LoVo (cell line): ENCODE measurements around the gene CLDN4.
"Not testable (repeated sequence)": the region's sequence is repeated elsewhere in the genome, so short reads cannot be mapped to it uniquely, and the experiment has no call there.

ENCODE experiments used
- DNase-seq: peaks from one replicate; pipeline ENCODE4 v3.0.0-alpha.2; 2016; ENCODE audit warnings: low spot score

CLDN4 gene, protein sequence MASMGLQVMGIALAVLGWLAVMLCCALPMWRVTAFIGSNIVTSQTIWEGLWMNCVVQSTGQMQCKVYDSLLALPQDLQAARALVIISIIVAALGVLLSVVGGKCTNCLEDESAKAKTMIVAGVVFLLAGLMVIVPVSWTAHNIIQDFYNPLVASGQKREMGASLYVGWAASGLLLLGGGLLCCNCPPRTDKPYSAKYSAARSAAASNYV

DNA sequence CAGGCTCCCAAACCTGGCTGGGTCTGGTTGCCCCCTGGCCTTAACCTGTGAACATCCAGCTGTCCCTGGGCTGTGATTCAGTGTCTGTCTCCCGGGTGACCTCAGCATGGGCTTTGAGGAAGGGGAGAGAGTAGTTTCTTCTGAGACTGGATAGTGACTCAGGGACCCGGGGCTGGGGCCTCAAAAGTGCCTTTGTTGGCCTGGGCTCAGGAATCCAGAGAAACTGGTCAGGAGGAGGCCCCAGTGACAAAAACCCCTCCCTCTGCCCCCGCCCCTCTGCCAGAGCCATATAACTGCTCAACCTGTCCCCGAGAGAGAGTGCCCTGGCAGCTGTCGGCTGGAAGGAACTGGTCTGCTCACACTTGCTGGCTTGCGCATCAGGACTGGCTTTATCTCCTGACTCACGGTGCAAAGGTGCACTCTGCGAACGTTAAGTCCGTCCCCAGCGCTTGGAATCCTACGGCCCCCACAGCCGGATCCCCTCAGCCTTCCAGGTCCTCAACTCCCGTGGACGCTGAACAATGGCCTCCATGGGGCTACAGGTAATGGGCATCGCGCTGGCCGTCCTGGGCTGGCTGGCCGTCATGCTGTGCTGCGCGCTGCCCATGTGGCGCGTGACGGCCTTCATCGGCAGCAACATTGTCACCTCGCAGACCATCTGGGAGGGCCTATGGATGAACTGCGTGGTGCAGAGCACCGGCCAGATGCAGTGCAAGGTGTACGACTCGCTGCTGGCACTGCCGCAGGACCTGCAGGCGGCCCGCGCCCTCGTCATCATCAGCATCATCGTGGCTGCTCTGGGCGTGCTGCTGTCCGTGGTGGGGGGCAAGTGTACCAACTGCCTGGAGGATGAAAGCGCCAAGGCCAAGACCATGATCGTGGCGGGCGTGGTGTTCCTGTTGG, at the start of gene CLDN4:
Gene CLDN4 (plus strand): TSS at position 316 of the 903 bp plus-strand sequence. CDS start 206 bp downstream, at position 522.
- DNase-seq = peak; percentile 98

DNA sequence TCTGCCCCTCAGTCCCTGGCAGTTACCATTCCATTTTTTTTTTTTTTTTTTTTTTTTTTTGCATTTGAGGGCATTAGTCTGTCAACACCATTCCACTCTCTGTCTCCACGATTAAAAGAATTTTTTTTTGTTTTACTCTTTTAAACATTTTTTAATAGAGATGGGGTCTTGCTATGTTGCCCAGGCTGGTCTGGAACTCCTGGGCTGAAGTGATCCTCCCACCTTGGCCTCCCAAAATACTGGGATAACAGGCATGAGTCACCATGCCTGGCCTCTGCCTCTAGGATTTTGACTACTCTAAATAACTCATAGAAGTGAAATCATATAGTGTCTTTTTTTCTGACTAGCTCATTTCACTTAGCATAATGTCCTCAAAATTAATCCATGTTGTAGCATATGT, 44.2 kb upstream of the CLDN4 start:
- no peak for DNase-seq

DNA sequence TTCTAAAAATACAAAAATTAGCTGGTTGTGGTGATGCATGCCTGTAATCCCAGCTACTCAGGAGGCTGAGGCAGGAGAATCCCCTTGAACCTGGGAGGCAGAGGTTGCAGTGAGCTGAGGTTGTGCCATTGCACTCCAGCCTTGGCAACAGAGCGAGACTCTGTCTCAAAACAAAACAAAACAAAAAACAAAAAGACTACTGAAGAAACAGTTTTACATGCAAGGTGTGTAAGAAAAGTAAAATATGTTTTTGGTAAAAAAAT, 43.1 kb upstream of the CLDN4 start:
- not testable (repeated sequence) for DNase-seq

DNA sequence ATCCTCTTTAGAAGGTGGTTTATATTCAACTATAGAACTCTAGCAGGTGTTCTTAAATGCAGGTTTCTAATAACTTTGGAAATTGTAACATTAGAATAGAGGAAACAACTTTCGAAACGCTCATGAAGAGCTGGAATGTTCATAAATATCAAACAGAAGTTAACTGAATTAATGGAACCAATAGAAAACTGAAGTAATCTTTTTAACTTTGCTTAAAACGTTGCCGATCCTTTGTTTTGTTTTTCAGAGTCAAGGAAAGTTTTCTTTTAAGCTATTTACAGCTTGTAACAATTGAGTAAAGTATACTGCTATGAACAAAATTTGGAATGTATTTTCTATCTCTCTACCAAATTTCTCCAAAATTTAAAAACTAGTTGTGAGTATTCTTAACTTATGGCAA, 41.7 kb upstream of the CLDN4 start:
- no peak for DNase-seq

DNA sequence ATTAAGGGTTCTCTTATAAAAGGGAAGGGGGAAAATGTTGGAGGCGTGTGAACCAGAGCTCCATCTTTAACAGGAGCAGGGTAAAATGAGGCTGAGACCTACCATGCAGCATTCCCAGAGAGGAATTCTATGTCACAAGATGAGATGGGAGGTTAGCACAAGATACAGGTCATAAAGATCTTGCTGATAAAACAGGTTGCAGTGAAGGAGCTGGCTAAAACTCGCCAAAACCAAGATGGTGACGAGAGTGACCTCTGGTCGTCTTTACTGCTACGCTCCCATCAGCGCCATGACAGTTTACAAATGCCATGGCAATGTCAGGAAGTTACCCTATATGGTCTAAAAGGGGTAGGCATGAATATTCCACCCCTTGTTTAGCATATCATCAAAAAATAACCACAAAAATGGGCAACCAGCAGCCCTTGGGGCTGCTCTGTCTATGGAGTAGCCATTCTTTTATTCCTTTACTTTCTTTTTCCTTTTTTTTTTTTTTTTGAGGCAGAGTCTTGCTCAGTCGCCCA, 39.6 kb upstream of the CLDN4 start:
- not testable (repeated sequence) for DNase-seq

DNA sequence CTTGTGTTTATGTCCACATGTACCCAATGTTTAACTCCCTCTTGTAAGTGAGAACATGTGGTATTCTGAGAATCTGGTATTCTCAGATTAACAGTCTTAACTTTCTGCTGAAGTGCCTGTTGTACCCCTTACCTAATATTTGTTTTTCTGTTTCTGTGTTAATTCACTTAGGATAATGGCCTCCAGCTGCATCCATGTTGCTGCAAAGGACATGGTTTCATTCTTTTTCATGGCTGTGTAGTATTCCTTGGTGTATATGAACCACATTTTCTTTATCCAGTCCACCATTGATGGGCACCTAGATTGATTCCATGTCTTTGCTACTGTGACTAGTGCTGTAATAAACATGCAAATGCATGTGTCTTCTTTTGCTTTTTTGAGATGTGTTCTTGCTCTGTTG, 35.6 kb upstream of the CLDN4 start:
- not testable (repeated sequence) for DNase-seq

DNA sequence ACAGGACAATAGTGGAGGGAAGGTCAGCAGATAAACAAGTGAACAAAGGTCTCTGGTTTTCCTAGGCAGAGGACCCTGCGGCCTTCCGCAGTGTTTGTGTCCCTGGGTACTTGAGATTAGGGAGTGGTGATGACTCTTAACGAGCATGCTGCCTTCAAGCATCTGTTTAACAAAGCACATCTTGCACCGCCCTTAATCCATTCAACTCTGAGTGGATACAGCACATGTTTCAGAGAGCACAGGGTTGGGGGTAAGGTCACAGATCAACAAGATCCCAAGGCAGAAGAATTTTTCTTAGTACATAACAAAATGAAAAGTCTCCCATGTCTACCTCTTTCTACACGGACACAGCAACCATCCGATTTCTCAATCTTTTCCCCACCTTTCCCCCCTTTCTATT, 34.1 kb upstream of the CLDN4 start:
- DNase-seq = not testable (repeated sequence)

DNA sequence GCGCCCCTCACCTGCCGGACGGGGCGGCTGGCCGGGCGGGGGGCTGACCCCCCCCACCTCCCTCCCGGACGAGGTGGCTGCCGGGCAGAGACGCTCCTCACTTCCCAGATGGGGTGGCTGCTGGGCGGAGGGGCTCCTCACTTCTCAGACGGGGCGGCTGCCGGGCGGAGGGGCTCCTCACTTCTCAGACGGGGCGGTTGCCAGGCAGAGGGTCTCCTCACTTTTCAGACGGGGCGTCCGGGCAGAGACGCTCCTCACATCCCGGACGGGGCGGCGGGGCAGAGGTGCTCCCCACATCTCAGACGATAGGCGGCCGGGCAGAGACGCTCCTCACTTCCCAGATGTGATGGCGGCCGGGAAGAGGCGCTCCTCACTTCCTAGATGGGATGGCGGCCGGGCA, 33.6 kb upstream of the CLDN4 start:
- not testable (repeated sequence) for DNase-seq

DNA sequence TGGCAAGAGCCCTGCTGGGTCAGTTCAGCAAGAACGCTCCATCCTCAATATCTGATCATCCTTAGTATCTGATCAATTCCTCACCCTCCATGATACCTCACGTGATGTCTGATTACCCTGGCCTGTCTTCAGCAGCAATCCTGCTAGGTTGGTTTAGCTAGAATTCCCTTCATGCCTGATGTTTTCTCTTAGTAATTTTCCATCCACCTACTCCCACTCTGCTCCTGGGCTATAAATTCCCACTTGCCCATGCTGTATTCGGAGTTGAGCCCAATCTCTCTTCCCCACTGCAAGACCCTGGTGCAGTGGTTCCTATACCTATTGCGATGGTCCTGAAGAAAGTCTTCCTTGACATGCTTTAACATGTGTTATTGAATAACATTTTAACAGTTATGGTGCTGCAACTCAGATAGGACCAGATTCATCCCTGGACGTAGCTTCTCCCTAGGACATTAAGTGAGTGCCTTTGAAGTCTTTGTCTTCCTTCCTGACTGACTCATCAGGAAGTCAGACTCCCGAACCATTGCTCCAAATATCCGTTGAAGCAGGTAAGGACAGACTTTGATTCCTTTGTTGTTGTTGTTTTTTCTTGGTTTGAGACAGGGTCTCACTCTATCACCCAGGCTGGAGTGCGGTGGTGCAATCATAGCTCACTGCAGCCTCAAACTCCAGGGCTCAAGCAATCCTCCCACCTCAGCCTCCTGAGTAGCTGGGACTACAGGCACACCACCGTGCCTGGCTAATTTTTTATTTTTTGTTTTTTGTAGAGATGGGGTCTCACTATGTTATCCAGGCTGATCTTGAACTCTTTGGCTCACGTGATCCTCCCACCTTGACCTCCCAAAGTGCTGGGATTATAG, 31.3 kb upstream of the CLDN4 start:
- peak; percentile 66 for DNase-seq

DNA sequence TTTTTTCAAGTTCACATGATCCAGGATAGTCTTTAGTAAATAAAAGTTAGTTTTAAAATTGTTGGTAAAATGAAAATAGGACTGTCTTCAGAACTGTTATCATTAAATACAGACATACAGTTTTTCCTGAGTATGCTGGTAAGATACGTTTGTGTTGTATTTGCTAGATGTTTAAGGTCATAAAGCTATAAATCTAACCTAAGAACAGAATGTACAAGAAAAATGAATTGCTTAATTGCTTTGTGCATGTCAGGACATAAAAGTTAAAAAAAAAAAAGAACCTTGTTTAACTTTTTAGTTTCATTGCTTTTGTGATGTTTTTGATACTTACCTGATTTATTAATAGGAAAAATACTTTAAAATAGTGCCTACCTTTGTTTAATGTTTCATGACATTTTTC, 29.2 kb upstream of the CLDN4 start:
- no peak for DNase-seq

DNA sequence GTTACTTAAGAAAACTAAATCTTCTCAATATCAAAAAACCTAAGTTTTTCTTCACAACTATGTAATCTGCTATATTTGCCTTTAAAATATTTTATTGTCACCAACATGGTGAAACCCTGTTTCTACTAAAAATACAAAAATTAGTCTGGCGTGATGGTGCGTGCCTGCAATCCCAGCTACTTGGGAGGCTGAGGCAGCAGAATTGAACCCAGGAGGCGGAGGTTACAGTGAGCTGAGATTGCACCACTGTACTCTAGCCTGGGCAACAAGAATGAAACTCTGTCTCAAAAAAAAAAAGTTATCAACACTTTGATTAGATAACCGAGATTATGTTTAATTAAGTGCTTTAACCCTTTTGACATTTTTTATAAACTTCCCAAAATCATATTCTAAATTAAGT, 28.3 kb upstream of the CLDN4 start:
- no peak for DNase-seq

DNA sequence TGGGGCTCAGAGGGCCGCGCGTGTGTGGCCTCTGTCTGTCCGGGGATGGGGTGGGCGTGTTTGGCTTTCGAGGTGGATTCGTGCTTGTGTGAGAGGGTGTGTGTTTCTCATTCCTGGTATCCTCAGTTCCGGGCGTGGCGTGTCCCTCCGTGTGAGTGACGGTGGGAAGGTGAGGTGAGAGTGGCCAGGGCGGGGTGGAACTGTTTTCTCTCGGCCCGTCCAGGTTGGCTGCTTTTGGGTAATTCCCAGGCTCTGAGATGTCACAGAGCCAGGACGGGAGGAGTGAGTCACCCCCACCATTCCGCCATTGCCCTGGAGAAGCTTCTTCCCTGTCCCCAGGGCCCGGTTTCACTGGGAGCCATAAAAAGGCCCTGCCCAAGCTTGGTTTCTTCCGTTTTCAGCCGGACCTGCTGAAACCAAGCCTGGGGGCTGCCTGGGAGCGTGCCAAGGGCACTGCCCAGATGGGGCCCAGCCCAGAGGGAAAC, 21.3 kb upstream of the CLDN4 start:
- DNase-seq = peak; percentile 94

DNA sequence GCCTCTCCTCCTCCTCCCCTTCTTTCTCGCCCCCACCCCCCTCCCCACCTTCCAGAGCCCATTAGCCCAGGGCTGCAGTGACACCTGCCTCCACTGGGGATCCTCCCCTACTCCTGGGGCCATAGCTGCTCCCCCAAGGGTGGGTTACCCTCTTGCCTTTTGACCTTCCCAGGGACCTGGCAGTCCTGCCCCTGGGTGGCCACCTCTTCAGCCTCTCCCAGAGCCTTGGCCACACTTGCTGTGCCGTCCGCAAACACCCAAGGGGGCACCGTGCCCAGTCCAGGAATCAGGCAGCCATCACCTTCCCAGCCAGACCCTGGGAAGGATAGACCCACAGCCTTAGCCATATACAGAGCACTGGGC, 19.8 kb upstream of the CLDN4 start:
- DNase-seq = no peak

DNA sequence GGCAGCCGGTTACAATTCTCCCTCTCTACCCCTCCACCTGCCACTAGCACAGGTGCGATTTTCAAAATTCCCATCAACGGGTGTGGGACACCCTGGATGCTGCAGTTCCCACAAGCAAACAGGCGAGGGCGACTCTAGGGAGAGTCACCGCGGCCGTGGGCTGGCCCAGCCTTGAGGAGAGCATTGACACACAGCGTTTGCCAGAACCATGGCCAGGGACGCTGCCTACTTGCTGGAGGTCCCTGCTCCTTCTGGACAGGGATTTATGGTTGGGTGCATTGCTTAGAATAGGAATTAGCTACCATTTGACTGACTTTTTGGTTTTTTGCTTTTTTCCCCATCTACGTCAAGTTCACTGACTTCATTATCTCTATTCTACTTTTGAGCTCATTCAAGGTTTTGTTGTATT, 19.0 kb upstream of the CLDN4 start:
- DNase-seq = peak; percentile 90

DNA sequence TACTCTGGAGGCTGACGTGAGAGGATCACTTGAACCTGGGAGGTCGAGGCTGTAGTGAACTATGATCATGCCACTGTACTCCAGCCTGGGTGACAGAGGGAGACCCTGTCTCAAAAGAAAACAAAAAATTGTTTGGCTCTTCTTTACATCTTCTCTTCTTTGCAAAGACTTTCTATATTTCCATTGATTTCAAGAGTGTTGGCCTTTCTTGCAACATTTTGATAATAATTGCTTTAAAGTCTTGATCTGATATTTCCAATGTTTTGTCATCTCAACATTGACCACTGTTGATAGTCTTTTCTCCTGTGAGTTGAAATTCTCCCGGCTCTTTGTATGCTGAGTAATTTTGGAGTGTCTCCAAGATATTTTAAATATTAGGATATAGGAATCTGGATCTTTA, 17.8 kb upstream of the CLDN4 start:
- DNase-seq = no peak

DNA sequence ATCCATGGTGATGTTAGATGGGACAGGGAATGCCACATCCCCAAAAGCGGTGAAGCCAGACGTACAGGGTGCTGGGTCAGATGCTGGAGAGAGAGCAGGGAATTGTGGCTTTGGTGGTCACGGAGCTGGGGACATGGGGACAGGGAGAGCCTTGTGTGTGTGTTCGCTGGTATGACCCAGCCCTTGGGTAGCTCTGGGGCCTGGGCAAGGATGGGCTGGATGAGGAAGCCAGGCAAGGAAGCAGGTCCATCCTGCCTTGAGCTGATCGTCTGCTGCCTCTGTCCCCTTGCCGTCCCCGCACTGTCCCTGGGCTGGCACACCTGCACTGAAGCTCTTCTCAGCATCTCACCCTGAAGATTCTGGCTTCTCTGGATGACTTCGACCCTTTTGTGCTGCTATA, 15.4 kb upstream of the CLDN4 start:
- DNase-seq = no peak

DNA sequence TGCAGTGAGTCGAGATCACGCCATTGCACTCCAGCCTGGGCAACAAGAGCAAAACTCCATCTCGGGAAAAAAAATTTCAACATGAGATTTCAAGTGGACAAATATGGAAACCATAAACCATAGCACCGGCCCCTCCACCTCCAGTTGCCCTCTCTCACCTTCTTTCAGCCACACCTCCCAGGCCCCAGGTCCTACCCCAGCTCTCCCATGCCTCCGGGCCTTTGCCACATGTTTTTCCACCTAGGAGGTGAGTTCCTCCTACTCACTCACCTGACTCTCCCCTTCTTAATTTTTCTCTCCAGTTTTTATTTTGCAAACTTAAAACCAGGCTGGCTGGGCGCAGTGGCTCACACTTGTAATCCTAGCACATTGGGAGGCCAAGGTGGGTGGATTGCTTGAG, 13.7 kb upstream of the CLDN4 start:
- DNase-seq = no peak

DNA sequence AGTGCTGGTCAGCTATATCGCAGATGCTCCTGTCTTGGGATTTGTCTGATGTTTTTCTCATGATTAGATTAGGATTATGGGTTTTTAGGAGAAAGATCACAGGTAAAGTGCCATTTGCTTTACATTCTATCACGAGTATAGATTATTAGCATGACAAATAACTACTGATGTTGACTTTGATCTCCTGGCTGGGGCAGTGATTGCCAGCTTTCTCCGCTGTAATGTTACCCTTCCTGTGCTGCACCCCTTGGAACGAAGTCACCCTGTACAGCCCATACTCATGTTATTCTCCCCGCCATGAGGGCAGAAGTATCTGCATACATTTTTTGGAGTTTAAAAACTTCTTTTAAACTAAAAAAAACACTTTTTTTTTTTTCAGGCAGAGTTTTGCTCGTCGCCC, 10.8 kb upstream of the CLDN4 start:
- DNase-seq = no peak

DNA sequence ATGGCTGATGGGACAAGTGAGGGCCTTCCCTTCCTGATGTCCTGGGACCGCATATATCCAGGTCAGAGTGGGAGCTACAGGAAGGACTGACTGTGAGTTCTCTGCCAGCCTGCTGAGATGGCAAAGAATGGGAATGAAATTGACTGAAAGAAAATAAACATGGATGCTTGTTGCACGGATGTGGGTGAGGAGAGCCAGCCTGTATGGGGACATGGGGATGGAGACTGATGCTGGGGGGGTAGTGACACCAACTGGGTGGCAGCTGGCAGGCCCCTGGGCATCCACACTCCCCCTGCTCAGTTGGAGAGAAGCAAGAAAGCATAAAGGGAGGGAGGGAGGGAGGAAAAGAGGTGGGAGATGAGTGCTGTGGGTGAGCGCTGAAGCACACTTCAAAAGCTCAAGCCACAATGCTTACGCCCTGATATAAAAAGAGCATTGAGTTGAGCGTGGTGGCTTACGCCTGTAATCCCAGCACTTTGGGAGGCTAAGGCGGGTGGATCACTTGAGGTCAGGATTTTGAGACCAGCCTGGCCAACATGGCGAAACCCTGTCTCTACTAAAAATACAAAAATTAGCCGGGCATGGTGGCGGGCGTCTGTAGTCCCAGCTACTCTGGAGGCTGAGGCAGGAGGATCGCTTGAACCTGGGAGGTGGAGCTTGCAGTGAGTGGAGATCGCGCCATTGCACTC, 9.1 kb upstream of the CLDN4 start:
- not testable (repeated sequence) for DNase-seq

DNA sequence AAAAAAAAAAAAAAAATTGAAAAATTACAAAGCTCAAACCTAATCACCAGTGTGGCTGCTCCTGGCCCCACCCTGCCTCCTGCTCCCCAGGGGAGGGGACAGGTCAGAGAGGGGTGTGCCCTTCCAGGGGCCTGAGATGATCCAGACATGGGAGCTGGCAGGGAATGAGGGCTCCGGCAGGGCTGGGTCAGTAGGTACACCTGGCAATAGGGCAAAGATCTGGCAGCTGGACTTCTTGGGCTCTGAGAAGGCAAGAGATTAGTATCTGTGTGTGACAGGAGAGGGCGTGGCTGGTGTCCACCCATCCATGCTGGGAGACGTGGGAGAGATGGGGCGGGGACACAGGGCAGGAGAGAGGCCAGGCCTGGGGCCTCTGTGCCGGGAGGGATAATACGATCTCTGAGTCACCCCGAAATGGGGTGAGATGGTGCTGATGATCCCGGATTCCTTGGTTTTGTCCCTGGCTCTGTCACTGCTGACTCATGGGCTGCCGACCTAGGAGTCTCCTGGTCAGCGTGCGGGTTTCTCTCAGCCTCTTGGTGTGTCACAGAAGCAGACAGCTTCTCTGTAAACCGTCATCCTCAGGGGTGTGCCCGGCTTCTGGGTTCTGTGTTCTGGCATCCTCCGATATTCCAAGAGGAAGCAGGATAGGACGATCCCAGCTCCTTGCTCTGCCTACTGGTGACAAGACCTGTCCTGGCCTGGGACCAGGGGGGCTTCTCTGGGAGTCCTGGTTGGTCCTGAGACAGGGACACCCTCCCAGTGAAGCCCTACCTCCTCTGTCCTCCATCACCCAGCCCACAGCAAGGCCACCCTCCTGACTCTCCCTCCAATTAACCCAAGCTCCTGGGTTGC, 8.2 kb upstream of the CLDN4 start:
- peak; percentile 99 for DNase-seq

DNA sequence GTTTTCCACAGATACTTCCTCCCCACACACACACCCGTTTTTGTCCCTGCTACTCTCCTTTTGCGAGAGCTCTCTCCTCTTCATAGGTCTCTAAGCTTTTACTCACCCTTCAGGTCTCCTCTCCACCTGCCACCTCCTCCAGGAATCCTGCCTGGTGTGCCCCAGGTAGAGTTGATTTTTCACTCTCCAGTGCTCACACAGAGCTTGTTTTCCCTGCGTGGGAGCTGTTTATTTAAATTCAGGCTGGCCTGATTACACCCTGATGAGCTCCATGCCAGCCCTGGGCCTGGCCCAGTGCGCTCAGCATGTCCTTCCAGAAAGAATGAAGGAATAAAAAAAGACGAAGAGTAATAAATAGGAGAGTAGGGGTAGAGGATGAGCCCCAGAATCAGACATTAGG, 7.5 kb upstream of the CLDN4 start:
- no peak for DNase-seq
